ENCODE data around the gene MAN1C1. TPM values are rescaled to one million over a fixed set of nuclear protein-coding genes. Genes with fewer than 3 reads are reported as not detected.

MAN1C1 gene
- total RNA-seq, 1 donor from 2014 or later: 10.9 TPM

- peaks cover 2% of the 10 kb centered on the region for H3K9me3 Mint-ChIP-seq (ENCODE audit: low read depth)
- TF ChIP-seq CTCF (IDR thresholded peaks at IDR 0.05): no peak
- H3K4me3 Mint-ChIP-seq (ENCODE audit: unreplicated experiment): no peak overlapping the region
- peaks cover 4% of the 10 kb centered on the region for H3K27me3 Mint-ChIP-seq (ENCODE audit: low read depth)
- H3K4me1 Mint-ChIP-seq (ENCODE audit: low read depth): peaks cover 23% of the 10 kb centered on the region
- no peaks in the 10 kb centered on the region for H3K36me3 Mint-ChIP-seq (ENCODE audit: low read depth)
- no peak for DNase-seq (ENCODE audit: low spot score)
- no peak overlapping the region for H3K27ac Mint-ChIP-seq (ENCODE audit: unreplicated experiment)
Observed at GRCh38 chr1:25622531-25622930, 5.9 kb downstream of the MAN1C1 start.

- no peak for TF ChIP-seq CTCF (IDR thresholded peaks at IDR 0.05)
- Mint-ChIP-seq H3K36me3 (ENCODE audit: low read depth) (no peaks in the 10 kb centered on the region), H3K4me1 (ENCODE audit: low read depth) (peaks cover 23% of the 10 kb centered on the region), H3K4me3 (ENCODE audit: unreplicated experiment) (no peak overlapping the region), H3K27ac (ENCODE audit: unreplicated experiment) (no peak overlapping the region), H3K9me3 (ENCODE audit: low read depth) (peaks cover 2% of the 10 kb centered on the region), H3K27me3 (ENCODE audit: low read depth) (peaks cover 4% of the 10 kb centered on the region)
- no peak for DNase-seq (ENCODE audit: low spot score)
Observed at GRCh38 chr1:25623007-25623406, 6.4 kb downstream of the MAN1C1 start.

- no peak for DNase-seq (ENCODE audit: low spot score)
- no peaks in the 10 kb centered on the region for H3K36me3 Mint-ChIP-seq (ENCODE audit: low read depth)
- no peak overlapping the region for H3K27ac Mint-ChIP-seq (ENCODE audit: unreplicated experiment)
- no peak for TF ChIP-seq CTCF (IDR thresholded peaks at IDR 0.05)
- H3K4me1 Mint-ChIP-seq (ENCODE audit: low read depth): peaks cover 16% of the 10 kb centered on the region
- peaks cover 2% of the 10 kb centered on the region for H3K9me3 Mint-ChIP-seq (ENCODE audit: low read depth)
- H3K27me3 Mint-ChIP-seq (ENCODE audit: low read depth): no peaks in the 10 kb centered on the region
- H3K4me3 Mint-ChIP-seq (ENCODE audit: unreplicated experiment): no peak overlapping the region
Observed at GRCh38 chr1:25623731-25624130, 7.1 kb downstream of the MAN1C1 start.

GRCh38 chr1:25624156-25624555 is 7.6 kb downstream of the MAN1C1 start:
- Mint-ChIP-seq H3K27ac (ENCODE audit: unreplicated experiment) (no peak overlapping the region), H3K9me3 (ENCODE audit: low read depth) (peaks cover 2% of the 10 kb centered on the region), H3K27me3 (ENCODE audit: low read depth) (no peaks in the 10 kb centered on the region), H3K36me3 (ENCODE audit: low read depth) (no peaks in the 10 kb centered on the region), H3K4me1 (ENCODE audit: low read depth) (peaks cover 12% of the 10 kb centered on the region), H3K4me3 (ENCODE audit: unreplicated experiment) (no peak overlapping the region)
- TF ChIP-seq CTCF (IDR thresholded peaks at IDR 0.05): no peak
- DNase-seq (ENCODE audit: low spot score): no peak

- no peak overlapping the region for H3K27ac Mint-ChIP-seq (ENCODE audit: unreplicated experiment)
- H3K36me3 Mint-ChIP-seq (ENCODE audit: low read depth): no peaks in the 10 kb centered on the region
- H3K27me3 Mint-ChIP-seq (ENCODE audit: low read depth): no peaks in the 10 kb centered on the region
- H3K4me3 Mint-ChIP-seq (ENCODE audit: unreplicated experiment): no peak overlapping the region
- TF ChIP-seq CTCF (IDR thresholded peaks at IDR 0.05): no peak
- no peak for DNase-seq (ENCODE audit: low spot score)
- H3K9me3 Mint-ChIP-seq (ENCODE audit: low read depth): peaks cover 2% of the 10 kb centered on the region
- peaks cover 8% of the 10 kb centered on the region for H3K4me1 Mint-ChIP-seq (ENCODE audit: low read depth)
Observed at GRCh38 chr1:25624604-25625003, 8.0 kb downstream of the MAN1C1 start.
